Heart left ventricle (tissue), 16 donors: ENCODE results near the gene TSPAN31. TPM values are rescaled to one million over a fixed set of nuclear protein-coding genes. Genes with fewer than 3 reads are reported as not detected.

Experiments used
- ATAC-seq, 4 donors: fragments of 200-7000 bp; cut with Tn5 transposase; one replicate each; pipeline ENCODE4 v1.9.1; 2020 to 2022; ENCODE audit warnings: moderate library complexity in 4 of 4, mild to moderate bottlenecking in 3 of 4, moderate number of reproducible peaks in 1 of 4
- DNase-seq, 5 donors: peaks; one replicate each; pipeline ENCODE4 v3.0.0-alpha.2; 2020
- H3K27ac ChIP-seq, 12 donors: fragments of 200-600 bp; sonication (generic) in 4 of 12; one replicate each; pipeline versions ENCODE4 v1.5.0 to v1.8.0; 2016 to 2022; ENCODE audit warnings: mild to moderate bottlenecking in 2 of 12
- H3K27me3 ChIP-seq, 9 donors: fragments of 200-600 bp; sonication (generic) in 2 of 9; one replicate each; pipeline versions ENCODE4 v1.5.1 to v1.8.0; 2016 to 2022; ENCODE audit warnings: mild to moderate bottlenecking in 3 of 9
- H3K36me3 ChIP-seq, 9 donors: fragments of 200-600 bp; sonication (generic) in 2 of 9; one replicate each; pipeline versions ENCODE4 v1.5.0 to v1.8.0; 2018 to 2022; ENCODE audit warnings: mild to moderate bottlenecking in 2 of 9
- H3K4me1 ChIP-seq, 12 donors: fragments of 200-600 bp; sonication (generic) in 4 of 12; one replicate each; pipeline versions ENCODE4 v1.5.0 to v1.8.0; 2016 to 2022; ENCODE audit warnings: mild to moderate bottlenecking in 3 of 12
- H3K4me3 ChIP-seq, 12 donors: fragments of 200-600 bp; sonication (generic) in 4 of 12; one replicate each; pipeline versions ENCODE4 v1.5.0 to v1.8.0; 2017 to 2022; ENCODE audit warnings: mild to moderate bottlenecking in 9 of 12, moderate library complexity in 4 of 12
- H3K9me3 ChIP-seq, 12 donors: fragments of 200-600 bp; sonication (generic) in 4 of 12; one replicate each; pipeline versions ENCODE4 v1.5.0 to v1.8.0; 2016 to 2022; ENCODE audit warnings: mild to moderate bottlenecking in 1 of 12
- POLR2A ChIP-seq, 2 donors: fragments of 450-650 bp; IDR thresholded peaks; one replicate each; pipeline ENCODE4 v1.6.1; 2017; ENCODE audit warnings: antibody characterized with exemption in 2 of 2, mild to moderate bottlenecking in 2 of 2, moderate library complexity in 2 of 2
- WGBS, 4 donors: extraction: QIAGEN DNeasy Blood & Tissue Kit in 2 of 4; methylation state at CpG; one replicate each; pipeline versions ENCODE4 v1.1.5 to v1.1.7; 2013 to 2018; 5-methylcytosine and 5-hydroxymethylcytosine counted together
- intact Hi-C, 10 donors: fragments of 100-400 bp; cut with DNase I; formaldehyde crosslinking; loops; one replicate each; pipeline versions ENCODE4 v1.11.1 to v1.14.2; 2022
- polyA plus RNA-seq, 2 donors: library from polyadenylated mRNA; stranded (reverse); fragments of 200-250 nt; gene quantifications; one replicate each; pipeline ENCODE4 v1.2.3, GENCODE V29; 2013
- total RNA-seq, 9 donors: library from RNA; depleted of rRNA in 2 of 9; stranded (reverse); fragments of >200 nt in 2 of 9; fragmentation: NEBNext Ultra II Directional in 3 of 9; extraction: Animal tissue kit (Norgen Biotek cat#: 25700) in 3 of 9; gene quantifications; one replicate each; pipeline versions ENCODE4 v1.1.0 to v1.2.4, GENCODE V29; 2016 to 2023
- TF ChIP-seq, protein P1 (sequence below), 12 donors: fragments of 200-600 bp; sonication (generic) in 4 of 12; IDR thresholded peaks; one replicate each; pipeline versions ENCODE4 v1.5.0 to v1.8.0; 2018 to 2022; ENCODE audit warnings: antibody characterized with exemption in 12 of 12, mild to moderate bottlenecking in 5 of 12
- donor health status: ischemic (EF 13 %, LVEDD 7.1; RV severe dilation, severe dysfunction).
- donor health status: healthy with polysubstance abuse.
- donor health status: DM: no; HTN: yes; CAD: no.
- donor health status: DM: no; HTN: no; CAD: no.
- donor health status: ischemic (EF 25% LVEDD 6.9; RV normal size, moderate dysfunction).
- donor health status: ischemic (EF 25% LVEDD 5.7; RV mildly dilated, moderate dysfunction).
- donor health status: healthy.
- donor health status: DM: yes; HTN: yes; CAD: no.
- donor health status: ischemic (EF 35%, LVEDD 5.7; RV mildly dilated, moderate dysfunction).
- donor health status: nonischemic (EF 11% LVEDD 7.7; RV severe dilation, severe dysfunction).
- donor health status: DM: yes; HTN: yes; CAD: no.
- donor health status: PGD.
- donor health status: ischemic (EF 29% LVEDD 5.4; RV normal size, mild dysfunction).
- donor health status: nonischemic (EF 23%, LVEDD 6.1; RV moderate dilation, normal function).

Gene TSPAN31
- total and polyA plus RNA-seq, 11 donors: 27.2 to 59.3 (median 31.4) TPM

- no peaks in the 10 kb centered on the region for H3K27me3 ChIP-seq
- H3K4me1 ChIP-seq: peaks cover 0 to 12% (median 9%) of the 10 kb centered on the region in 12 donors
- WGBS, 4 donors: 92 to 97% (median 94%) methylated on average over 3 of the region's 3 CpGs
- no peak for TF ChIP-seq POLR2A (IDR thresholded peaks at IDR 0.05)
- TF ChIP-seq, protein P1, sequence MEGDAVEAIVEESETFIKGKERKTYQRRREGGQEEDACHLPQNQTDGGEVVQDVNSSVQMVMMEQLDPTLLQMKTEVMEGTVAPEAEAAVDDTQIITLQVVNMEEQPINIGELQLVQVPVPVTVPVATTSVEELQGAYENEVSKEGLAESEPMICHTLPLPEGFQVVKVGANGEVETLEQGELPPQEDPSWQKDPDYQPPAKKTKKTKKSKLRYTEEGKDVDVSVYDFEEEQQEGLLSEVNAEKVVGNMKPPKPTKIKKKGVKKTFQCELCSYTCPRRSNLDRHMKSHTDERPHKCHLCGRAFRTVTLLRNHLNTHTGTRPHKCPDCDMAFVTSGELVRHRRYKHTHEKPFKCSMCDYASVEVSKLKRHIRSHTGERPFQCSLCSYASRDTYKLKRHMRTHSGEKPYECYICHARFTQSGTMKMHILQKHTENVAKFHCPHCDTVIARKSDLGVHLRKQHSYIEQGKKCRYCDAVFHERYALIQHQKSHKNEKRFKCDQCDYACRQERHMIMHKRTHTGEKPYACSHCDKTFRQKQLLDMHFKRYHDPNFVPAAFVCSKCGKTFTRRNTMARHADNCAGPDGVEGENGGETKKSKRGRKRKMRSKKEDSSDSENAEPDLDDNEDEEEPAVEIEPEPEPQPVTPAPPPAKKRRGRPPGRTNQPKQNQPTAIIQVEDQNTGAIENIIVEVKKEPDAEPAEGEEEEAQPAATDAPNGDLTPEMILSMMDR (IDR thresholded peaks at IDR 0.05): no peak
- peaks cover 0 to 3% (median 0%) of the 10 kb centered on the region in 12 donors for H3K9me3 ChIP-seq
- no peak overlapping the region for H3K4me3 ChIP-seq
- intact Hi-C loops: loop anchor here in 1 of 10 donors (10.0 kb wide), 1 partner anchor 114 kb away; no protein-coding TSS in a partner anchor
- DNase-seq: no peak
- no peak overlapping the region for H3K27ac ChIP-seq
- H3K36me3 ChIP-seq: peaks cover 0 to 73% (median 47%) of the 10 kb centered on the region in 9 donors
- no peak for ATAC-seq
Observed at GRCh38 chr12:57698414-57698813, 46.4 kb upstream of the TSPAN31 start.

DNA sequence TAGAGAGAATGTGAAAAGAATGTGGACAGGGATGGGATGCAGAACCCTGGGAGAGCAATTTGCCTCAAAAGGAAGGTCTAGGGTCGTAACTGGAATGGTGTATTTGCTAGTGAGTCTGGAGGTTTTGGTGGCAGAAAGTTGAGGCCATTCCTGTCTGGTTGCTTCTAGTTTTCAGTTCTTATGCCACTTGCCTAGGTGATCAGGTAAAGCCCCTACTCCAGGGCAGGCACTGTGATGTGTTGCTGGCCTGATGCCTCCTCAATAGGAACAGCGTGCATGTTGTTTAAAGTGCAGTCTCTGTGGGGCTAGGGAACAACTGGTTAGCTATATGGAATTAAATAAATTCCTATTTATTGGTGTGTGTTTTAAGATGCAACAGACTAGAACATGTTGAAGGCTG is 44.5 kb upstream of the TSPAN31 start:
- H3K36me3 ChIP-seq: peaks cover 0 to 92% (median 66%) of the 10 kb centered on the region in 9 donors
- H3K4me3 ChIP-seq: no peak overlapping the region
- peaks cover 0 to 14% (median 3%) of the 10 kb centered on the region in 12 donors for H3K9me3 ChIP-seq
- 93 to 100% (median 96%) methylated on average over 2 of the region's 2 CpGs for WGBS, 4 donors
- intact Hi-C loops: no loop called here
- no peak for ATAC-seq
- TF ChIP-seq POLR2A (IDR thresholded peaks at IDR 0.05): no peak
- TF ChIP-seq, protein P1 (IDR thresholded peaks at IDR 0.05): no peak
- H3K27ac ChIP-seq: no peak overlapping the region
- H3K4me1 ChIP-seq: peaks cover 0 to 3% (median 0%) of the 10 kb centered on the region in 12 donors
- no peaks in the 10 kb centered on the region for H3K27me3 ChIP-seq
- no peak for DNase-seq

DNA sequence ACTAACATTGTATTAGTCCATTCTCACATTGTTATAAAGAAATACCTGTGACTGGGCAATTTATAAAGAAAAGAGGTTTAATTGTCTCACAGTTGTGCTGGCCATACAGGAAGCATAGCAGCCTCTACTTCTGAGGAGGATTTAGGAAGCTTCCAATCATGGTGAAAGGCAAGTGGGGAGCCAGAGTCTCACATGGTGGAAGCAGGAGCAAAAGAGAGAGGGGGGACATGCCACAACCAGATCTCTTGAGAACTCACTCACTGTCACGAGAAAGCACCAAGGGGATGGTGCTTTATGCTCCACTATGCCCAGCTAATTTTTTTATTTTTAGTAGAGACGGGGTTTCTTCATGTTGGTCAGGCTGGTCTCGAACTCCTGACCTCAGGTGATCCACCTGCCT is 37.6 kb upstream of the TSPAN31 start:
- H3K4me1 ChIP-seq: no peaks in the 10 kb centered on the region
- ATAC-seq: no peak
- no peaks in the 10 kb centered on the region for H3K27me3 ChIP-seq
- 73 to 96% (median 92%) methylated on average over 3 of the region's 3 CpGs for WGBS, 4 donors
- H3K27ac ChIP-seq: no peak overlapping the region
- no peak overlapping the region for H3K4me3 ChIP-seq
- intact Hi-C loops: no loop called here
- H3K9me3 ChIP-seq: peaks cover 0 to 14% (median 4%) of the 10 kb centered on the region in 12 donors
- DNase-seq: no peak
- peaks cover 0 to 92% (median 71%) of the 10 kb centered on the region in 9 donors for H3K36me3 ChIP-seq
- TF ChIP-seq, protein P1 (IDR thresholded peaks at IDR 0.05): no peak
- TF ChIP-seq POLR2A (IDR thresholded peaks at IDR 0.05): no peak

DNA sequence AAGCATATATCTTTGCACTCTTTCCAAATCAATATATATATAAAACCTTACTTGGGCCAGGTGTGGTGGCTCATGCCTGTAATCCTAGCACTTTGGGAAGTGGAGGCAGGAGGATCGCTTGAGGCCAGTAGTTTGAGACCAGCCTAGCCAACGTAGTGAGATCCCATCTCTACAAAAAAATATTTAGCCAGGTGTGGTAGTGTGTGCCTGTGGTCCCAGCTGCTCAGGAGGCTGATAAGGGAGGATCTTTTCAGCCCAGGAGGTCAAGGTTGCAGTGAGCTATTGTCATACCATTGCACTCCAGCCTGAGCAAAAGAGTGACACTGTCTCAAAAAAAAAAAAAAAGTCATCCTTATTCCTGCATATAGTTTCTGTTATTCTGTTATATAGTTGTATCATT is 36.5 kb upstream of the TSPAN31 start:
- TF ChIP-seq POLR2A (IDR thresholded peaks at IDR 0.05): no peak
- TF ChIP-seq, protein P1 (IDR thresholded peaks at IDR 0.05): no peak
- DNase-seq: no peak
- intact Hi-C loops: no loop called here
- Histone ChIP-seq H3K4me1 (no peaks in the 10 kb centered on the region), H3K27ac (no peak overlapping the region), H3K9me3 (peaks cover 0 to 13% (median 4%) of the 10 kb centered on the region in 12 donors), H3K4me3 (no peak overlapping the region), H3K27me3 (no peaks in the 10 kb centered on the region), H3K36me3 (peaks cover 0 to 90% (median 72%) of the 10 kb centered on the region in 9 donors)
- ATAC-seq: no peak
- WGBS, 4 donors: 89 to 97% (median 94%) methylated on average over 2 of the region's 2 CpGs
